Measurements from ENCODE around the gene THRAP3.
A peak's percentile ranks its signal among the peaks of the same experiment; 100 is the strongest.

The THRAP3 gene

GRCh38 chr1:36350659-36351226, 126.5 kb downstream of the THRAP3 start:
- Histone ChIP-seq H3K79me1 (ENCODE audit: low read length) (peaks cover 20% of the 10 kb centered on the region), H3K4ac (ENCODE audit: low read depth, low read length) (no peak overlapping the region), H4K8ac (ENCODE audit: low read depth, low read length) (peak overlapping the region; percentile 0), H3K23ac (ENCODE audit: low read length) (no peak overlapping the region), H3K9ac (ENCODE audit: low read length) (no peak overlapping the region), H3K4me3 (ENCODE audit: low read depth, low read length) (no peak overlapping the region), H3K14ac (ENCODE audit: low read length) (no peak overlapping the region), H4K12ac (ENCODE audit: low read depth, low read length) (no peak overlapping the region), H3K4me2 (ENCODE audit: low read length) (peak overlapping the region; percentile 4), H2AFZ (ENCODE audit: insufficient read depth, low read length, poor library complexity) (no peak overlapping the region), H3K27me3 (ENCODE audit: insufficient read depth, low read length) (no peaks in the 10 kb centered on the region), H3K79me2 (ENCODE audit: control insufficient read depth, insufficient read depth, low read length, poor library complexity) (no peaks in the 10 kb centered on the region), H3K4me1 (ENCODE audit: control insufficient read depth in 1 of 2, insufficient read depth in 2 of 2, low read length in 2 of 2) (peaks cover 37 to 39% of the 10 kb centered on the region in 2 experiments), H3K27ac (ENCODE audit: low read depth, low read length) (peak overlapping the region; percentile 69), H2BK120ac (ENCODE audit: insufficient read depth, low read length, poor library complexity) (peak overlapping the region; percentile 19), H2AK5ac (ENCODE audit: low read length) (no peak overlapping the region), H3K9me3 (ENCODE audit: insufficient read depth, low read depth, low read length) (peaks cover 3% of the 10 kb centered on the region), H2BK12ac (ENCODE audit: low read length) (peak overlapping the region; percentile 23), H4K91ac (ENCODE audit: low read depth, low read length) (peak overlapping the region; percentile 73), H2BK5ac (ENCODE audit: low read depth, low read length, poor library complexity) (no peak overlapping the region), H3K36me3 (ENCODE audit: control insufficient read depth in 1 of 2, insufficient read depth in 2 of 2, low read length in 2 of 2) (peaks cover 59 to 72% of the 10 kb centered on the region in 2 experiments), H3K18ac (ENCODE audit: low read length) (peak overlapping the region; percentile 9)
- WGBS (ENCODE audit: extremely low coverage, insufficient coverage, insufficient read length), result no CpG with 5 or more reads among the region's 13 CpGs
- DNase-seq, result peak; percentile 89 to 90

- Histone ChIP-seq H4K91ac (ENCODE audit: low read depth, low read length) (peak overlapping the region; percentile 73), H3K9ac (ENCODE audit: low read length) (no peak overlapping the region), H2BK5ac (ENCODE audit: low read depth, low read length, poor library complexity) (peak overlapping the region; percentile 63), H3K23ac (ENCODE audit: low read length) (no peak overlapping the region), H2AK5ac (ENCODE audit: low read length) (peak overlapping the region; percentile 72), H3K4ac (ENCODE audit: low read depth, low read length) (no peak overlapping the region), H4K12ac (ENCODE audit: low read depth, low read length) (no peak overlapping the region), H3K4me3 (ENCODE audit: low read depth, low read length) (no peak overlapping the region), H4K8ac (ENCODE audit: low read depth, low read length) (peak overlapping the region; percentile 39), H3K14ac (ENCODE audit: low read length) (peak overlapping the region; percentile 32), H3K9me3 (ENCODE audit: insufficient read depth, low read depth, low read length) (peaks cover 3% of the 10 kb centered on the region), H2BK12ac (ENCODE audit: low read length) (peak overlapping the region; percentile 44), H3K4me1 (ENCODE audit: control insufficient read depth in 1 of 2, insufficient read depth in 2 of 2, low read length in 2 of 2) (peaks cover 37 to 39% of the 10 kb centered on the region in 2 experiments), H3K27ac (ENCODE audit: low read depth, low read length) (peak overlapping the region; percentile 69), H2BK120ac (ENCODE audit: insufficient read depth, low read length, poor library complexity) (peak overlapping the region; percentile 23), H3K27me3 (ENCODE audit: insufficient read depth, low read length) (no peaks in the 10 kb centered on the region), H2AFZ (ENCODE audit: insufficient read depth, low read length, poor library complexity) (no peak overlapping the region), H3K79me2 (ENCODE audit: control insufficient read depth, insufficient read depth, low read length, poor library complexity) (no peaks in the 10 kb centered on the region), H3K79me1 (ENCODE audit: low read length) (peaks cover 20% of the 10 kb centered on the region), H3K18ac (ENCODE audit: low read length) (peak overlapping the region; percentile 26), H3K36me3 (ENCODE audit: control insufficient read depth in 1 of 2, insufficient read depth in 2 of 2, low read length in 2 of 2) (peaks cover 56 to 72% of the 10 kb centered on the region in 2 experiments), H3K4me2 (ENCODE audit: low read length) (peak overlapping the region; percentile 4)
- DNase-seq, result peak; percentile 88 to 89
- no CpG with 5 or more reads among the region's 14 CpGs for WGBS (ENCODE audit: extremely low coverage, insufficient coverage, insufficient read length)
Measured at GRCh38 chr1:36351227-36351977, 127.2 kb downstream of the THRAP3 start.

DNA sequence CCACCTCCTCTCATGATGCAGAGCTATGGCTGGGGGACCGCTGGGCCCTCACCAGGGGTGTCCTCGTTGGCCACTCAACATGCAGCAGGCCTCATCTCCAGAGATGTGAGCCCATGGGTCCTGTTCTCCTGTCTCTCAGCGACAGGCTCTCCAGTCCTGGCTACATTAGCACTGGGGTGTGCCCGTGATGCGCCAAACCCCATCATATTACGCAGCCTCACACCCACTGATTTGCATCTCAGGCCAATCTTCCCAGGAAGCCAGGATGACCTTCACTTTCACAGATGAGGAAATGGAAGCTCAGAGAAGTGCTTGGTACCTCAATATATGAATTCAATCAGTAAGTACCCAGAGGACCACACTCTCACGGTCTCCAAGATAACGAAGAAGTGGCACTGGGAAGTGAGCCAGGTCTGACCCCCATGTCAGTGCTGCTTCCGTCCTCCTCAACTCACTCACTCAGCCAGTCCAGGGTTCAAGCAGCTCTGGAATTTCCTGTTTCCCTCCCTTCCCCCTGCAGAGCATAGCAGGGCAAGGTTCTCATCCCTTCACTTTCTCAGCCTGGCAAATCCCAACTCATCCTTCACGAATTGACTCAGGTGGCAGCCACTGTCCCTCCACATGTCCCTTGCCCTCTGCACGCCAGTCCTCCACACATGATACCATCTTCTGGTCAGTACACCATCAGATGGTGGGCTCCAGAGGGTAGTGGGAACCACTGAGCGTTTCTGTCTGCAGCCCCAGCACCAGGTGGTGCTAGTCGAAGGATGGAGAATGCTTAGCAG, 128.1 kb downstream of the THRAP3 start:
- H3K27ac ChIP-seq (ENCODE audit: low read depth, low read length), result peak overlapping the region; percentile 69
- H3K14ac ChIP-seq (ENCODE audit: low read length), result peak overlapping the region; percentile 59
- peaks cover 37 to 39% of the 10 kb centered on the region in 2 experiments for H3K4me1 ChIP-seq (ENCODE audit: control insufficient read depth in 1 of 2, insufficient read depth in 2 of 2, low read length in 2 of 2)
- peaks cover 20% of the 10 kb centered on the region for H3K79me1 ChIP-seq (ENCODE audit: low read length)
- peak overlapping the region; percentile 7 for H3K4me2 ChIP-seq (ENCODE audit: low read length)
- no peak overlapping the region for H3K9ac ChIP-seq (ENCODE audit: low read length)
- H3K4me3 ChIP-seq (ENCODE audit: low read depth, low read length), result no peak overlapping the region
- no peak overlapping the region for H4K8ac ChIP-seq (ENCODE audit: low read depth, low read length)
- no peak overlapping the region for H3K23ac ChIP-seq (ENCODE audit: low read length)
- H3K36me3 ChIP-seq (ENCODE audit: control insufficient read depth in 1 of 2, insufficient read depth in 2 of 2, low read length in 2 of 2), result peaks cover 47 to 68% of the 10 kb centered on the region in 2 experiments
- H2BK5ac ChIP-seq (ENCODE audit: low read depth, low read length, poor library complexity), result peak overlapping the region; percentile 63
- peak overlapping the region; percentile 23 for H2BK120ac ChIP-seq (ENCODE audit: insufficient read depth, low read length, poor library complexity)
- H3K4ac ChIP-seq (ENCODE audit: low read depth, low read length), result peak overlapping the region; percentile 12
- no peak overlapping the region for H4K12ac ChIP-seq (ENCODE audit: low read depth, low read length)
- H2AK5ac ChIP-seq (ENCODE audit: low read length), result peak overlapping the region; percentile 49
- peak overlapping the region; percentile 73 for H4K91ac ChIP-seq (ENCODE audit: low read depth, low read length)
- DNase-seq, result peak in 1 of 2 donors; percentile 10
- peak overlapping the region; percentile 12 for H2BK12ac ChIP-seq (ENCODE audit: low read length)
- no CpG with 5 or more reads among the region's 13 CpGs for WGBS (ENCODE audit: extremely low coverage, insufficient coverage, insufficient read length)
- H2AFZ ChIP-seq (ENCODE audit: insufficient read depth, low read length, poor library complexity), result peak overlapping the region; percentile 2
- H3K18ac ChIP-seq (ENCODE audit: low read length), result peak overlapping the region; percentile 55
- no peaks in the 10 kb centered on the region for H3K27me3 ChIP-seq (ENCODE audit: insufficient read depth, low read length)
- H3K9me3 ChIP-seq (ENCODE audit: insufficient read depth, low read depth, low read length), result peaks cover 3% of the 10 kb centered on the region
- H3K79me2 ChIP-seq (ENCODE audit: control insufficient read depth, insufficient read depth, low read length, poor library complexity), result no peaks in the 10 kb centered on the region

Measured in trophoblast cell (in vitro differentiated cells and primary cell).